RWPE2 (cell line): ENCODE measurements around the gene KTN1.

Experiments used
- ATAC-seq: fragments of 200-7000 bp; cut with Tn5 transposase; 3 replicates; pipeline ENCODE4 v1.9.1; 2021; ENCODE audit warnings: low read depth
- DNase-seq: peaks from one replicate; pipeline ENCODE4 v3.0.0-alpha.2; 2020; ENCODE audit warnings: low spot score
- H3K27ac ChIP-seq: fragments of 450-650 bp; 2 replicates; pipeline ENCODE4 v1.5.1; 2017; ENCODE audit warnings: mild to moderate bottlenecking; ENCODE audit not compliant: poor library complexity, severe bottlenecking
- H3K27me3 ChIP-seq: fragments of 250-450 bp; sonication (Bioruptor Pico); 2 replicates; pipeline ENCODE4 v1.5.1; 2021; ENCODE audit warnings: mild to moderate bottlenecking, moderate library complexity; ENCODE audit not compliant: insufficient read depth, poor library complexity, severe bottlenecking
- H3K36me3 ChIP-seq: fragments of 250-450 bp; sonication (Bioruptor Pico); 2 replicates; pipeline ENCODE4 v1.5.1; 2020; ENCODE audit warnings: low read depth, mild to moderate bottlenecking, moderate library complexity
- H3K4me1 ChIP-seq: fragments of 250-450 bp; sonication (Bioruptor Pico); 2 replicates; pipeline ENCODE4 v1.5.1; 2021; ENCODE audit warnings: mild to moderate bottlenecking, moderate library complexity; ENCODE audit not compliant: insufficient read depth, poor library complexity, severe bottlenecking
- H3K4me3 ChIP-seq: fragments of 250-450 bp; sonication (Bioruptor Pico); 2 replicates; pipeline ENCODE4 v1.5.1; 2021; ENCODE audit warnings: mild to moderate bottlenecking, moderate library complexity; ENCODE audit not compliant: severe bottlenecking
- H3K9me3 ChIP-seq: fragments of 250-450 bp; sonication (Bioruptor Pico); 2 replicates; pipeline ENCODE4 v1.5.1; 2021; ENCODE audit warnings: mild to moderate bottlenecking, moderate library complexity; ENCODE audit not compliant: severe bottlenecking
- CTCF ChIP-seq: fragments of 450-650 bp; IDR thresholded peaks from one replicate; pipeline ENCODE4 v1.5.1; 2017; ENCODE audit warnings: mild to moderate bottlenecking, moderate library complexity; ENCODE audit not compliant: poor library complexity, severe bottlenecking

The KTN1 gene

DNA sequence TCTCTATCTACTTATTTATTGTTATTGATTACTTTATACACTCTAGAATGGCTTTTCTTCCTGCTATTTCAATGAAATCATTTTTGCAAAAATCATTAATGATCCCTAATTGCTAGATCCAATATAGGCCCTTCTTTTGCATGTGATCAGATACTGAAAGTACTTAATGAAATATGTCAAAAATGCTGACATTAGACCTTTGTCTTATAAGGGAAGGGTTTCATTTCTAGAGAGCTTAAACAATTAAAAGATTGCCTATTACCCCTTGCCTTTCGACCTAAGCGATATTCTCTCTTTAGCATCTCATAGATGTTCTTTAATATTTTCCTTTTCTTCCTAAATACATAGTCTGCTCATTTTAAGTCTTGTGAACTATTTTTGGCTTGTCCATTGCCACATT lies 101.1 kb downstream of the KTN1 start:
- H3K27ac ChIP-seq = no peak overlapping the region
- H3K4me1 ChIP-seq = no peaks in the 10 kb centered on the region
- no peaks in the 10 kb centered on the region for H3K27me3 ChIP-seq
- H3K36me3 ChIP-seq = peaks cover 94% of the 10 kb centered on the region
- no peak overlapping the region for H3K4me3 ChIP-seq
- ATAC-seq = no peak
- no peak for TF ChIP-seq CTCF
- H3K9me3 ChIP-seq = no peaks in the 10 kb centered on the region
- DNase-seq = no peak

DNA sequence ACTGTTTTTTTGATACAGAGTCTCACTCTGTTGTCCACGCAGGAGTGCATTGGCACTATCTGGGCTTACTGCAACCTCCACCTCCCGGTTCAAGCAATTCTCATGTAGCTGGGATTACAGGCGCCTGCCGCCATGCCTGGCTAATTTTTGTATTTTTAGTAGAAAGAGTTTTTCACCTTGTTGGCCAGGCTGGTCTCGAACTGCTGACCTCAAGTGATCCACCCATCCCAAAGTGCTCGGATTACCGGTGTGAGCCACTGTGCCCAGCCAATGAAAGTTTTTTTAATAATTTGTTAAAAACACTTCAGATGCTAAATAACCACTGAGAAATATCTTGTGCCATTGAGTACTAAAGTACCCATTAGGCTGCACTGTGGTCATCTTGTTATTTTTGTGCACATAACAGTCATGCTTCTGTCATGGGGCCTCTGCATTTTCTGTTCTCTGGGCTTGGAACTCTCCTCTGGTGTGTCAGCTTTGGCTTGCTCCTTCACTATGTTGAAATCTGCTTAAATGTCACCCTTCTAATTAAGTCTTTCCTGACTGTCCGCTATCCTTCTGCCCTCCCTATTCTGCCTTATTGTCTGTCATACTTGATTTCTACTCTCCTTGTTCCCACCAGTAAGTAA lies 105.1 kb downstream of the KTN1 start:
- no peak overlapping the region for H3K4me3 ChIP-seq
- H3K9me3 ChIP-seq = no peaks in the 10 kb centered on the region
- TF ChIP-seq CTCF = no peak
- H3K27me3 ChIP-seq = no peaks in the 10 kb centered on the region
- DNase-seq (no peak), ATAC-seq (no peak)
- peaks cover 63% of the 10 kb centered on the region for H3K36me3 ChIP-seq
- no peak overlapping the region for H3K27ac ChIP-seq
- peaks cover 12% of the 10 kb centered on the region for H3K4me1 ChIP-seq

DNA sequence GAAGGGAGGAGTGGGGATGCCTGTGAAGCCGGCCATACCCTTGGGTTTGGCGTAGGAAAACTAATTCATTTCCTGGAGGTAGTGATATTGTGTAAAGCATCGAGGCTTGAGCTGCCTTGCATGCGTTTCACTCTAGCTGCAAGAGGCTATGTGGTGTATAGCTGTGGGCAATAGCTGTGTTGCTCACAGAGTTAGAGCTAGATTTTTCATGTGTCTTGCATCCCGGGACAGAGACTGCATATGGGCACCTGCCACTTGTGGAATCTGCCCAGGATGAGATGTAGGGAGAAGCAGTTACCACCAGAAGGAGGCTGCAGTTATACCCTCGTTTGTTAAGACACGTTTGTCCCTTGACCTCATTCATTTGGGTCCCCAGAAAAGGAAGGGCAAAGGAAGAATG lies 106.7 kb downstream of the KTN1 start:
- no peak overlapping the region for H3K27ac ChIP-seq
- peaks cover 48% of the 10 kb centered on the region for H3K36me3 ChIP-seq
- H3K4me3 ChIP-seq = no peak overlapping the region
- H3K4me1 ChIP-seq = peaks cover 15% of the 10 kb centered on the region
- H3K27me3 ChIP-seq = no peaks in the 10 kb centered on the region
- no peaks in the 10 kb centered on the region for H3K9me3 ChIP-seq
- no peak for ATAC-seq
- no peak for TF ChIP-seq CTCF
- no peak for DNase-seq

DNA sequence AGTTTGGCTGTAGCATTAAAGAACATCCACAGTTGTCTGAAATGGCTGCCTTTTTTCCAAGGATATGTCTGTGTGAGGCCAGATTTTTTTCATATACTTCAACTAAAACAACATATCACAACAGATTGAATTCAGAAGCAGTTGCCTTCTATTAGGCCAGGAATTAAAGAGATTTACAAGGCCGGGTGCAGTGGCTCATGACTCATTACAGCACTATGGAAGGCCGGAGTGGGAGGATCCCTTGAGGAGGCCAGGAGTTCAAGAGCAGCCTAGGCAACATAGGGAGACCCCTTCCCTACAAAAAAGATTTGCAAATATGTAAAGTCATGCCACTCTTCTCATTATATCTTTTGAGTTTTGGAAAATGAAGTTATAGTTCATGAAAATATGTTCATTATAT lies 108.6 kb downstream of the KTN1 start:
- peaks cover 30% of the 10 kb centered on the region for H3K36me3 ChIP-seq
- H3K9me3 ChIP-seq = no peaks in the 10 kb centered on the region
- H3K27ac ChIP-seq = no peak overlapping the region
- TF ChIP-seq CTCF = no peak
- H3K4me1 ChIP-seq = peaks cover 15% of the 10 kb centered on the region
- DNase-seq = no peak
- H3K4me3 ChIP-seq = no peak overlapping the region
- no peaks in the 10 kb centered on the region for H3K27me3 ChIP-seq
- peak; percentile 28; the same call in 2 of the 3 replicates for ATAC-seq
